Endothelial cell of umbilical vein (primary cell): ENCODE data around the gene SLC6A9.

Experiments used
- EZH2 ChIP-seq: IDR thresholded peaks from 2 replicates; pipeline ENCODE4 v1.6.1; 2012; ENCODE audit warnings: borderline replicate concordance, low read depth, mild to moderate bottlenecking, moderate library complexity, low read length, inconsistent platforms; ENCODE audit not compliant: severe bottlenecking
- FOS ChIP-seq: IDR thresholded peaks from 2 replicates; pipeline ENCODE4 v1.6.1; 2011; ENCODE audit warnings: mild to moderate bottlenecking, low read length, moderate library complexity, borderline replicate concordance; ENCODE audit not compliant: insufficient read depth
- GATA2 ChIP-seq: IDR thresholded peaks from 2 replicates; pipeline ENCODE4 v1.7.0; 2011; ENCODE audit warnings: low read depth, mild to moderate bottlenecking, moderate library complexity, mixed read lengths, low read length; ENCODE audit not compliant: insufficient read length, insufficient read depth
- JUN ChIP-seq: IDR thresholded peaks from 2 replicates; pipeline ENCODE4 v1.6.1; 2011; ENCODE audit warnings: borderline replicate concordance, low read depth; ENCODE audit not compliant: insufficient read length, insufficient read depth
- MYC ChIP-seq: IDR thresholded peaks from one replicate; pipeline ENCODE4 v1.6.1; 2011; ENCODE audit warnings: mild to moderate bottlenecking, low read depth, low read length
- POLR2A ChIP-seq: IDR thresholded peaks from 2 replicates; pipeline ENCODE4 v1.6.1; 2012; ENCODE audit warnings: low read depth, mild to moderate bottlenecking, control low read depth, low read length
- POLR2AphosphoS5 ChIP-seq: IDR thresholded peaks from 2 replicates; pipeline ENCODE4 v1.6.1; 2012; ENCODE audit warnings: low read depth, mild to moderate bottlenecking, control low read depth, low read length, moderate library complexity; ENCODE audit not compliant: insufficient read depth
- TF ChIP-seq, protein P1 (sequence below), 2 donors: IDR thresholded peaks; 1 replicate in 1 of 2; 2 replicates in 1 of 2; pipeline ENCODE4 v1.5.1; 2011; ENCODE audit warnings: low read length in 2 of 2, mild to moderate bottlenecking in 2 of 2, moderate library complexity in 2 of 2, control low read depth in 1 of 2, inconsistent platforms in 1 of 2, low read depth in 1 of 2; ENCODE audit not compliant: insufficient read depth in 1 of 2; ENCODE audit errors: extremely low read depth in 1 of 2
- TF ChIP-seq, protein P2 (sequence below): IDR thresholded peaks from 2 replicates; pipeline ENCODE4 v1.6.1; 2011; ENCODE audit not compliant: insufficient read depth, insufficient read length

DNA sequence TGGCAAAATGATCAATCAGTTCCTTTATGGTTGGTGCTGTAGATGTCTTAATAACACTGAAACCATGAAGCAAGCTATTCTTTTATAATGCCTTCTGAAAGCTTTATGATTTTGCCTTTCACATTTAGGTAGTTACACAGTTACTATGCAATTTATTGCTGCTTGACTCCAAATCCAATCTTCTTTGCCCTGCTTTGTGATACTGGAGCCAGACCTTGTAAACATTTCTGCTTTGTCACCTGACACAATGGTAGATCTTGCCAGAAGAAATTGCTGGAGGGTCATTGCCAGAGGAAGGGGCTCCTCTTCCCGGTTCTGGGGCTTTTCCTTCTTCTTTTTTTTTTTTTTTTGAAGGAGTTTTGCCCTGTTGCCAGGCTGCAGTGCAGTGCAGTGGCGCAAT lies 46.8 kb upstream of the SLC6A9 start:
- TF ChIP-seq POLR2A (no peak), EZH2 (no peak), MYC (no peak), FOS (no peak), POLR2AphosphoS5 (no peak), JUN (no peak), GATA2 (no peak)
- TF ChIP-seq, protein P1, sequence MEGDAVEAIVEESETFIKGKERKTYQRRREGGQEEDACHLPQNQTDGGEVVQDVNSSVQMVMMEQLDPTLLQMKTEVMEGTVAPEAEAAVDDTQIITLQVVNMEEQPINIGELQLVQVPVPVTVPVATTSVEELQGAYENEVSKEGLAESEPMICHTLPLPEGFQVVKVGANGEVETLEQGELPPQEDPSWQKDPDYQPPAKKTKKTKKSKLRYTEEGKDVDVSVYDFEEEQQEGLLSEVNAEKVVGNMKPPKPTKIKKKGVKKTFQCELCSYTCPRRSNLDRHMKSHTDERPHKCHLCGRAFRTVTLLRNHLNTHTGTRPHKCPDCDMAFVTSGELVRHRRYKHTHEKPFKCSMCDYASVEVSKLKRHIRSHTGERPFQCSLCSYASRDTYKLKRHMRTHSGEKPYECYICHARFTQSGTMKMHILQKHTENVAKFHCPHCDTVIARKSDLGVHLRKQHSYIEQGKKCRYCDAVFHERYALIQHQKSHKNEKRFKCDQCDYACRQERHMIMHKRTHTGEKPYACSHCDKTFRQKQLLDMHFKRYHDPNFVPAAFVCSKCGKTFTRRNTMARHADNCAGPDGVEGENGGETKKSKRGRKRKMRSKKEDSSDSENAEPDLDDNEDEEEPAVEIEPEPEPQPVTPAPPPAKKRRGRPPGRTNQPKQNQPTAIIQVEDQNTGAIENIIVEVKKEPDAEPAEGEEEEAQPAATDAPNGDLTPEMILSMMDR (IDR thresholded peaks at IDR 0.05; ENCODE audit: extremely low read depth in 1 of 2, insufficient read depth in 1 of 2, low read depth in 1 of 2, low read length in 2 of 2) = no peak
- TF ChIP-seq, protein P2, sequence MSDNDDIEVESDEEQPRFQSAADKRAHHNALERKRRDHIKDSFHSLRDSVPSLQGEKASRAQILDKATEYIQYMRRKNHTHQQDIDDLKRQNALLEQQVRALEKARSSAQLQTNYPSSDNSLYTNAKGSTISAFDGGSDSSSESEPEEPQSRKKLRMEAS = no peak
